NCI-H1417 treated with DMSO at 0.1 percent for 48 hours (cell line): Measurements from ENCODE around the gene HEG1.

Experiments used
- DNase-seq: peaks from one replicate; lab custom pipeline; 2025; lab: John Stamatoyannopoulos, UW

Gene HEG1

GRCh38 chr3:125072301-125072700, 16.5 kb upstream of the HEG1 start:
- no peak for DNase-seq

GRCh38 chr3:125069968-125070745, 14.4 kb upstream of the HEG1 start:
- no peak for DNase-seq

GRCh38 chr3:125069452-125069851, 13.7 kb upstream of the HEG1 start:
- no peak for DNase-seq

- no peak for DNase-seq
Measured at GRCh38 chr3:125068265-125068664, 12.5 kb upstream of the HEG1 start.

- no peak for DNase-seq
Measured at GRCh38 chr3:125067225-125067624, 11.4 kb upstream of the HEG1 start.

- DNase-seq, result no peak
Measured at GRCh38 chr3:125062904-125063618, 7.3 kb upstream of the HEG1 start.

GRCh38 chr3:125061646-125062045, 5.8 kb upstream of the HEG1 start:
- no peak for DNase-seq

- DNase-seq, result no peak
Measured at GRCh38 chr3:125061170-125061569, 5.4 kb upstream of the HEG1 start.

GRCh38 chr3:125059488-125060245, 3.9 kb upstream of the HEG1 start:
- DNase-seq, result no peak

- DNase-seq, result no peak
Measured at GRCh38 chr3:125058959-125059358, 3.2 kb upstream of the HEG1 start.

GRCh38 chr3:125058529-125058928, 2.7 kb upstream of the HEG1 start:
- no peak for DNase-seq

GRCh38 chr3:125057186-125057850, 1.5 kb upstream of the HEG1 start:
- no peak for DNase-seq

GRCh38 chr3:125055331-125055912, 375 bp downstream of the HEG1 start:
- no peak for DNase-seq

GRCh38 chr3:125054449-125055329, 1.1 kb downstream of the HEG1 start:
- no peak for DNase-seq

GRCh38 chr3:125054062-125054448, 1.7 kb downstream of the HEG1 start:
- no peak for DNase-seq

GRCh38 chr3:125053304-125053699, 2.5 kb downstream of the HEG1 start:
- DNase-seq, result no peak

GRCh38 chr3:125052624-125053303, 3.0 kb downstream of the HEG1 start:
- DNase-seq, result no peak

- no peak for DNase-seq
Measured at GRCh38 chr3:125051715-125052581, 3.8 kb downstream of the HEG1 start.

GRCh38 chr3:125051205-125051604, 4.6 kb downstream of the HEG1 start:
- DNase-seq, result no peak
